ENCODE measurements around the gene DCTN3. TPM values are rescaled to one million over a fixed set of nuclear protein-coding genes. Genes with fewer than 3 reads are reported as not detected.

DCTN3 gene
- total RNA-seq, 1 donor from 2014 or later = 61.5 TPM

- peak; percentile 96 for DNase-seq (ENCODE audit: low spot score)
Measured at GRCh38 chr9:34591248-34591916, 28.9 kb downstream of the DCTN3 start.

GRCh38 chr9:34590381-34591247 lies 29.7 kb downstream of the DCTN3 start:
- DNase-seq (ENCODE audit: low spot score) = no peak

GRCh38 chr9:34589636-34590380 lies 30.5 kb downstream of the DCTN3 start, which contains the start of gene CNTFR:
Gene CNTFR (minus strand): TSS chr9:34589724. CDS start chr9:34568981, 20,743 bp downstream.
- DNase-seq (ENCODE audit: low spot score) = no peak

GRCh38 chr9:34588671-34589635 lies 31.3 kb downstream of the DCTN3 start:
- DNase-seq (ENCODE audit: low spot score) = no peak

GRCh38 chr9:34587271-34587670 lies 33.0 kb downstream of the DCTN3 start:
- DNase-seq (ENCODE audit: low spot score) = no peak

- DNase-seq (ENCODE audit: low spot score) = no peak
Measured at GRCh38 chr9:34585946-34586669, 34.2 kb downstream of the DCTN3 start.

GRCh38 chr9:34584970-34585369 lies 35.3 kb downstream of the DCTN3 start:
- DNase-seq (ENCODE audit: low spot score) = no peak

GRCh38 chr9:34582787-34583186 lies 37.5 kb downstream of the DCTN3 start:
- DNase-seq (ENCODE audit: low spot score) = no peak

GRCh38 chr9:34581318-34581717 lies 39.0 kb downstream of the DCTN3 start:
- no peak for DNase-seq (ENCODE audit: low spot score)

- no peak for DNase-seq (ENCODE audit: low spot score)
Measured at GRCh38 chr9:34580358-34580757, 39.9 kb downstream of the DCTN3 start.

GRCh38 chr9:34579808-34580163 lies 40.5 kb downstream of the DCTN3 start:
- no peak for DNase-seq (ENCODE audit: low spot score)

- DNase-seq (ENCODE audit: low spot score) = no peak
Measured at GRCh38 chr9:34579104-34579807, 41.0 kb downstream of the DCTN3 start.

- DNase-seq (ENCODE audit: low spot score) = no peak
Measured at GRCh38 chr9:34578241-34579103, 41.8 kb downstream of the DCTN3 start.

GRCh38 chr9:34577400-34578240 lies 42.7 kb downstream of the DCTN3 start:
- DNase-seq (ENCODE audit: low spot score) = no peak

- DNase-seq (ENCODE audit: low spot score) = no peak
Measured at GRCh38 chr9:34576597-34577399, 43.5 kb downstream of the DCTN3 start.

GRCh38 chr9:34575862-34576596 lies 44.3 kb downstream of the DCTN3 start:
- no peak for DNase-seq (ENCODE audit: low spot score)
